Cardiac fibroblast (primary cell): ENCODE data around the gene LOC101059915.
"Not testable (repeated sequence)": the region's sequence is repeated elsewhere in the genome, so short reads cannot be mapped to it uniquely, and the experiment has no call there.

Source experiments
- DNase-seq, 2 donors: peaks; one replicate each; pipeline versions ENCODE4 v3.0.0 to v3.0.0-alpha.2; 2010; ENCODE audit warnings: low read depth in 2 of 2
- H3K4me3 ChIP-seq, 2 donors: replicated peaks in 1 of 2; 1 replicate in 1 of 2; 2 replicates in 1 of 2; pipeline ENCODE4 v1.5.1; 2011; ENCODE audit warnings: low read depth in 2 of 2, low read length in 2 of 2, mild to moderate bottlenecking in 2 of 2, moderate library complexity in 1 of 2

The LOC101059915 gene

GRCh38 chrX:71716323-71716722, 49.0 kb downstream of the LOC101059915 start:
- not testable (repeated sequence) for DNase-seq

GRCh38 chrX:71718185-71718584, 50.8 kb downstream of the LOC101059915 start, which contains the start of gene CXorf49:
Gene CXorf49 (minus strand): TSS chrX:71718285. CDS start chrX:71718151, 134 bp downstream.
- DNase-seq, H3K4me3 ChIP-seq: not testable (repeated sequence)

More at GRCh38 chrX:71716323-71716722, 49.0 kb downstream of the LOC101059915 start:
- H3K4me3 ChIP-seq, result not testable (repeated sequence)

- H3K4me3 ChIP-seq, DNase-seq: not testable (repeated sequence)
Observed at GRCh38 chrX:71719195-71719594, 51.8 kb downstream of the LOC101059915 start.

- not testable (repeated sequence) for H3K4me3 ChIP-seq, DNase-seq
Observed at GRCh38 chrX:71720289-71720886, 53.0 kb downstream of the LOC101059915 start.
